ENCODE data around the gene TPD52L1.

- TF ChIP-seq, protein P1, sequence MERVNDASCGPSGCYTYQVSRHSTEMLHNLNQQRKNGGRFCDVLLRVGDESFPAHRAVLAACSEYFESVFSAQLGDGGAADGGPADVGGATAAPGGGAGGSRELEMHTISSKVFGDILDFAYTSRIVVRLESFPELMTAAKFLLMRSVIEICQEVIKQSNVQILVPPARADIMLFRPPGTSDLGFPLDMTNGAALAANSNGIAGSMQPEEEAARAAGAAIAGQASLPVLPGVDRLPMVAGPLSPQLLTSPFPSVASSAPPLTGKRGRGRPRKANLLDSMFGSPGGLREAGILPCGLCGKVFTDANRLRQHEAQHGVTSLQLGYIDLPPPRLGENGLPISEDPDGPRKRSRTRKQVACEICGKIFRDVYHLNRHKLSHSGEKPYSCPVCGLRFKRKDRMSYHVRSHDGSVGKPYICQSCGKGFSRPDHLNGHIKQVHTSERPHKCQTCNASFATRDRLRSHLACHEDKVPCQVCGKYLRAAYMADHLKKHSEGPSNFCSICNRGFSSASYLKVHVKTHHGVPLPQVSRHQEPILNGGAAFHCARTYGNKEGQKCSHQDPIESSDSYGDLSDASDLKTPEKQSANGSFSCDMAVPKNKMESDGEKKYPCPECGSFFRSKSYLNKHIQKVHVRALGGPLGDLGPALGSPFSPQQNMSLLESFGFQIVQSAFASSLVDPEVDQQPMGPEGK (CRISPR knock-in tag; IDR thresholded peaks at IDR 0.05; ENCODE audit: borderline replicate concordance) = no peak
- TF ChIP-seq TCF4 (CRISPR knock-in tag; IDR thresholded peaks at IDR 0.05; ENCODE audit: borderline replicate concordance) = no peak
- no peak for TF ChIP-seq ZNF70 (CRISPR knock-in tag; IDR thresholded peaks at IDR 0.05)
- TF ChIP-seq, protein P2, sequence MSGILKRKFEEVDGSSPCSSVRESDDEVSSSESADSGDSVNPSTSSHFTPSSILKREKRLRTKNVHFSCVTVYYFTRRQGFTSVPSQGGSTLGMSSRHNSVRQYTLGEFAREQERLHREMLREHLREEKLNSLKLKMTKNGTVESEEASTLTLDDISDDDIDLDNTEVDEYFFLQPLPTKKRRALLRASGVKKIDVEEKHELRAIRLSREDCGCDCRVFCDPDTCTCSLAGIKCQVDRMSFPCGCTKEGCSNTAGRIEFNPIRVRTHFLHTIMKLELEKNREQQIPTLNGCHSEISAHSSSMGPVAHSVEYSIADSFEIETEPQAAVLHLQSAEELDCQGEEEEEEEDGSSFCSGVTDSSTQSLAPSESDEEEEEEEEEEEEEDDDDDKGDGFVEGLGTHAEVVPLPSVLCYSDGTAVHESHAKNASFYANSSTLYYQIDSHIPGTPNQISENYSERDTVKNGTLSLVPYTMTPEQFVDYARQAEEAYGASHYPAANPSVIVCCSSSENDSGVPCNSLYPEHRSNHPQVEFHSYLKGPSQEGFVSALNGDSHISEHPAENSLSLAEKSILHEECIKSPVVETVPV (CRISPR knock-in tag; IDR thresholded peaks at IDR 0.05) = no peak
- no peak for TF ChIP-seq GLIS3 (CRISPR knock-in tag; IDR thresholded peaks at IDR 0.05)
- TF ChIP-seq ZFP3 (CRISPR knock-in tag; IDR thresholded peaks at IDR 0.05) = no peak
These were observed 75.5 kb downstream of the TPD52L1 start for GRCh38 chr6:125228981-125229479.

Data from SK-N-SH treated with all-trans-retinoic acid at 6 μM for 48 hours (cell line).